Ramos (cell line): ENCODE measurements around the gene SDHB.
"Not testable (repeated sequence)": the region's sequence is repeated elsewhere in the genome, so short reads cannot be mapped to it uniquely, and the experiment has no call there.

Experiments used
- in situ Hi-C: fragments of 300-500 bp; cut with MboI; formaldehyde crosslinking; loops from one replicate; pipeline ENCODE4 v1.14.3; 2022; ENCODE audit warnings: low sequenced_read_pairs; ENCODE audit not compliant: unreplicated experiment

The SDHB gene

DNA sequence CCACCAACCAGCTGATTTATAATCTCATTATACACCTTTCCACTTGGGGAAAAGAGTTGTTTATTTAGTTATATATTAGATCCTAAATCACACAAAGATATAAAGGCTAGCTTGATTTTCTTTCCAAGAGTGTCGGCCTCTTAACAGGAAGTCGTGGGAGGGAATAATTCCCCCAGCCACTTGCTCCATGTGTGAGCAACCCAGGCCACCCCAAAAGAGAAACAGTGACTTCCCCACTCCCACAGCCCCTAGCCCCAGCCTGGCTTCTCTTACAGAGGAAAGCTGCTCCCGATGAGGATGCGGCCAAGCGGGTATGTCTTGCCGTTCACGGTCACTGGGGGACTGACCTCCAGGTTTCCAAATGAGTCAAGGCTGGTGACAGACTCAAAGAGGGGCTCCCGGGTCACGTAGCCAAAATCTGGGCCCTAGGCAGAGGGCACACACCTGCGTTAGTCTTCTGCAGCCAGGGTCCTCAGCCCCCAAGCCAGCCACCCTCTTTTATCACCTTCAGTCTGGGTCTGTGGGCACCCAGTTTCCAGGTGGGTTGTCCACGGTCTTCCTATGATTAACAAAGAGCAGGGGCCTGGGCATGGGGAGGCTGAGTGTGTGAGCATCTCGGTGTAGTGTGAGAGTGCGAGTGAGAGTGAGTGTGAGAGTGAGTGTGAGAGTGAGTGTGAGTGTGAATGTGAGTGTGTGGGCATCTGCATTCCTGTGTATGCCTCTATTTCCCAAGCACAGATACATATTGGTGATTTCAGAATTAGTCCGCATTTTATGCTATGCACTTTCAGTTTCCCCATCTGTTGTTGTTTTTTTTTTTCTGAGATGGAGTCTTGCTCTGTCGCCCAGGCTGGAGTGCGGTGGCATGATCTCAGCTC, 25.4 kb upstream of the SDHB start:
- in situ Hi-C loops: no loop called here

DNA sequence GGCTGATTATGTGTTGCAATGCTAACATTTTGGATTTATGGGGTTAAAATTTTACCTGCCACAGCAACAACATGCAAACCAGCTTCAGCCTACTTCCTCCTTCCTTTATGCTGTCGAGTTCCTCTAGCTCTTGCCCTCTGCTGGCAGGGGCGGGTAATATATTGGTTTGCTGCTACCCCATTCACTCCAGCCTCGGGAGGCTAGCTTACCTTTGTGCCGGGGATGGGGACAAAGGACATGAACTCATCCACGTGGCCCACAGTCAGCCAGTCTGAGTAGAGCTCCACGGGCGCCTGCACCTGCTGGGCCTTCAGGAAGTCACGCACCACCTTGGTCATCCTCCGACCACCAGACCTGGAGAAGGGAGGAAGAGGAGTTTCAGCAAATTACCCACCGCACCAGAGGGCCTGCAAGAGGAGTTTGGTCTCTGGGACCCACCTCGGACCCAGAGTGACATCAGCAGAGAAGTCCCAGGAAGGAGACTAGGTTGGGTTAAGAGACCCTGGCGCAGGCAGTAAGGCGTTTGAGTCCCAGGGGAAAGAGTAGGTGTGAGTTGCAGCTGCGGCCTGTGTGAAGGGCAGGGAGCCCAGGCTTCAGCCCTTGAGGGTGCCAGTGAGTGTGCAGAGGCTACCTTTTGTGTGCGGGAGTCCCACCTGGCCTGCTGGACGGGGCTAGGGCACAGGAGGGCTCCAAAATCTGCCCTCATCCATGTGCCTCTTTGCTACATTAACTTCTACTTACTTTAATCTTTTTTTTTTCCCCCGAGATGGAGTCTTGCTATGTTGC, 21.8 kb upstream of the SDHB start:
- in situ Hi-C loops: no loop called here

DNA sequence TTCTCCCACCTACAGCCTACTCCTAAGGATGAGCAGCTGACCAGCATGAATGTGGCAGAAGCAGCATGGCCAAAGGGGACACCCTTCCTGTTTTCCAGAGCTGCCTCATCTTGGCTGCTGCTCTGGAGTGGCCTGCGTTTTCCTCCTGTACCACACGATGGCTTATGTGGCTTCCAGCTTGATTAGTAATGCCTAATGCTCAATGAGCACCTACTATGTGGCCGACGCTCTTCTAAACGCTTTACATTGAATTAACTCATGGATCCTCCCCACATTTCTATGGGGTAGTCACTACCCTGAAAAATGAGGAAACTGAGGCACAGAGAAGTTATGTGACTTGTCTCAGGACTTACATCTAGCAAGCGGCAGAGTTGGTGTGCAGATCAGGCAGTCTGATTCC, 18.0 kb upstream of the SDHB start:
- in situ Hi-C loops: no loop called here

DNA sequence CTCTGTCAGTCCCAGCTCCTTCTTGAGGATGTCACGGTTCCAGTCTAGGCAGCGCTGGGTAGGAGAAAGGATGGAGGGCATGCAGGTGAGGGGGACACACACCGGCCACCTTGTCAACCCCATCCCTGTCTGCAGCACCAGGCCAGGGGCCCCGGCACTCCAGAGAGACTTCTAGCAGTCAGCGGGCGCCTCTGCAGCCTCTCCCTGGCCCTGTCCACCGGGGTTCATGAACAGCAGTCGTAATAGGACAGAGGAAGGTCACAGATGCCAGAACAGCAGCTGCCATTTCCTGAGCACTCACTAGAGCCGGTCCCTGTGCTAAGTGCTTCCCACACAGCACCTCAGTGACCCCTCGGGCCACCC, 16.3 kb upstream of the SDHB start:
- in situ Hi-C loops: no loop called here

DNA sequence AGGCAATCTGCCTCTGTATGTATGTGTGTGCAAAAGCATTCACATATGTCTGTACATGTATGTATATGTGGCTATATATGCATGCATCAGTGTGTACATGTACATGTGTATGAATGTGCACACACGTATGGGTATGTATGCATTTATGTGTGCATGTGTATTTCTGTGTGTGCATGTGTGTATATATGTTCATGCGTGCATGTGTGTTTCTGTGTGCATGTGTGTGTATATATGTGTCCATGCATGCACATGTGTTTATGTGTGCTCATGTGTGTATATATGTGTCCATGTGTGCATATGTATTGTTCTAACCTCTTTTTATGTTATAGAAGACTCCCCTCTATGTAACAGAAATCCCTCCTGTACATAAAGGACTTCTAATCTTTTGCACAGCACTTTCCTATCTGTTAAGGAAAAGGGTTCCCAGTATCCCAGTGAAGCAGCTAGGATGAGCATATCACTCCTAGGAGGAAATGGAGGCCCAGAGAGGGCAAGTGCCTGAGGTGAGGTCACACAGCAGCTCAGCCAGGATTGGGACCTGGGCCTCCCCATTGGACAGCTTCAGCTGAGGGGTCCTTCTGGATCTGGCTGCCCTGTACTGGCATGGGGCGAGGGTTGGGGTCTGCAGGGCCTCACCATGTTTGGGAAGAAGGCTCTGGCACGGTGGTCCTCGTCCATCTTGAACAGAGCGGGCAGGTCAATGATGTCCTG, 15.8 kb upstream of the SDHB start:
- in situ Hi-C loops: no loop called here

DNA sequence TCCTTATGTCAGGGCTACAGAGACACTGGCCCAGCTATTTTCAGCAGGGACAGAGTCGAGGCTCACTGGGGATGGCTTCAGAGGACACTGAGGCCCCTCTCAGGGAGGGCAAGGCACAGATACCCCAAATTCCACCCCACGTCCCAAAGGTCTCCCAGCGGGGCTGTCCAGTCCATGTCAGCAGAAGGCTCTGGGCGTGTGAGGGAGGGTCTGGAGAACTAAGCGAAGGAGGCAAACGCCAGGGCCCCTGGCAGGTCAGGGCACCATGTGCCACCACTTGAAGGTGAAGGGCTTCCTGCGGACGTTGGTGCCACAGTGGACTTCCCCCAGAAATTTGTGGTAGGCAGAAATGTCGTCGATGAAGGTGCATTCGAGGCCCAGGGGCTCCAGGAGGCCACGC, 15.0 kb upstream of the SDHB start:
- in situ Hi-C loops: no loop called here

DNA sequence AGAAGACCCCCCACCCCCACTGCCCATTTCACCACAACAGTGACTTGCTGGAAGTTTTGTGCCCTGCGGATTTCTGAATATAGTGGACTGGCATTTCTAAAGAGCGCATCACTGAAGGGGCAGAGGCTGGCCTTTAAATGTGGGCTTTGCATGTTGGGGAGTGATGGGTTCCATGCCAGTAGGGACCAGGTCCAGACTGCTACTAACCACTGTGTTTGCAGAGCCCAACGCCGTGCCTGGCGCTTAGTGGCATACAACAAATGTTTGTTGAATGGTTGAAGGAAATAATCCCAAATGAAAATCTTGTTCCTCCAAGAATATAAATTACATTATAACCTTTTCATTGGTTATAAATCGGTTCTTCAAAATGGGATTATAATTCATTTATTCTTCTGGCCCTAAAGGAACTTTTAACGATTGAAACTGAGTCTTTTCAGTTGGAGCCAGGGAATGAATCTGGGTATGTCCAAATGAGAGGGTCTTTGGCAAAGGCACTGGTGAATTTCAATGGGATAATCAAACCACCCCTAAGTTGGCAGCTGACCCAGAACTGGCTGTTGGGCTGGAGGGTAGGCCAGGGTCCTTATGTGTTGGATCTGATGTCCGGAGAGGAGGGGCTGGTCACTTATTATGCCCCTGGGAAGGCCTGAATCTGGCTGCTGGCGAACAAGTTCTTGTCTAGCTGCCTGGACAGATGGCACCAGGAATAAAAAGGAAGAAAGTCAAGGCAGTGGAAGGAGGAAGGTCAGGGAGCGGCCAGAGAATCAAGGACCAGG, 13.8 kb upstream of the SDHB start:
- in situ Hi-C loops: no loop called here

DNA sequence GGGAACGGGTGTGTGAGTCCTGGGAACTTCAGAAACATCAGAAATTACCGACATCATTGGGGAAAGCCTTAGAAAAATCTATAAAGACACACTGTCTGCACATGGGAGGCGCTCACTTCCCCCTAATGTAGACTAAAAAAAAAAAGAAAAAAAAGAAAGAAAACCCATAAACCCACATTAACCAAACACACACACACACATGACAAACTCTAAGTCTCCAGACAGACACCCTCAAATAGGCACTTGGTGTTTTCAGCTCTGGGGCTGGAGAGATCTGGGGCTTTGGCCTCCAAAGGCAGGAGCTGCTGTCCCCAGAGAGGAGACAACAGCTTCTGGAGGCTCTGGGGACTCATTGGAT, 13.2 kb upstream of the SDHB start:
- in situ Hi-C loops: no loop called here

DNA sequence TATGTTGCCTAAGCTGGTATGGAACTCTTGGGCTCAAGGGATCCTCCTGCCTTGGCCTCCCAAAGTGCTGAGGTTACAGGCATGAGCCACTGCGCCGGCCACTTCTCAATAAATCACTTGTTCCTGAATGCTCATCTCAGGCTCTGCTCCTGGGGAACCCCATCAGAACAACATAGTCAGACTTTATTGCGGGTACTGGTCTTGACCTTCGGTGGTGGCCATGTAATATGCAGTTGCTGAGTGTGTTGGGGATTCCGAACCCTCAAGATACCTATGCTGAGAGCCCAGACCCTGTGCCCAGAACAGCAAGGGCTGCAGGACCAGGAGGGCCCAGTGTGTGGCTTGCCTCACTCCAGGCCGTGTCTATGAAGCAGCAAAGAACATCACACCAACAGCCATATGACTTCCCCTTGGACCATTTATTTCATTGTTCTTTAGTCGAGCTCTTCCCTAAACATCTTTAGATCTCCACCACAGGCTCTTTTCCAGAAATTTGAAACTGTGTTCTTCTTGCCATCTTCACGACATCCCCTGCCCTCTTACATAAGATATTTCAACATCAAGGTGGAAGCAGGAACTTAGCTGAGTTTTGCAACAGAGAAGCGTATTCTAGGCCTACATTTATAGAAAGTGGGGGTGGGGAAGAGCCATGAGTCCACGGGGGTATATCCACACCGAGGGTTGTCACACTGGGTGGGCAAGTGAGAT, 12.7 kb upstream of the SDHB start:
- in situ Hi-C loops: no loop called here

DNA sequence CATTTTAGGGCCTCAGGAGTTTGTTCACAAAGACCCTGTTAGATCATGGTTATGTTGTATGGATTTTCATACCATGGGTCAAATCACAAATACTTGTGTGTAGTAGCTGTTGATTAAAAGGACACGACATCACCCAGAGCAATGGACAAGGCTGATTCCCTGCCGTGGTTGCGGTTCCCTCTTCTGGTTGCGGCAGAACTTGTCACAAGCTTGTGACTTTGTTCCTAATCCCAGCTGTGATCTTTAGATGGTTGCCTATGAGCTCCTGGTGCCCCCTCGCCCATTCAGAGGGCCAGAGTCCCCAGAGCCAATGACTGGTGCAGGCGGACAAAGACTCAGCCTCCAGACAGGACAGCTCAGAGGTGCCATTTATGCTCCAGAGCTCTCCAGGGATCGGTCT, 11.8 kb upstream of the SDHB start:
- in situ Hi-C loops: no loop called here

DNA sequence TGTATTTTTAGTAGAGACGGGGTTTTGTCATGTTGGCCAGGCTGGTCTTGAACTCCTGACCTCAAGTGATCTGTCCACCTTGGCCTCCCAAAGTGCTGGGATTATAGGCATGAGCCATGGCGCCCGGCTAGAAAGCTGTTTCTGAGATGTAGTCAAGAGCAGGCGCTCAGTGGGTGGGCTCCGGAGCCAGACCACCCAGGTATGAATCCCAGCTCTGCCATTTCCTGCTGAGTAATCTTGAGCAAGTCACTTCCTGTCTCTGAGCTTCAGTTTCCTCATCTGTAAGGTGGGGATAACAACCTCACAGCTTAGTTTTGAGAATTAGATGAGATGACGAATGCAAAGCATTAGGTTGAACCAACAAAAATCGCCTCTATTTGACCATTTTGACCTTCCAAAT, 8.9 kb upstream of the SDHB start:
- in situ Hi-C loops: not testable (repeated sequence)

DNA sequence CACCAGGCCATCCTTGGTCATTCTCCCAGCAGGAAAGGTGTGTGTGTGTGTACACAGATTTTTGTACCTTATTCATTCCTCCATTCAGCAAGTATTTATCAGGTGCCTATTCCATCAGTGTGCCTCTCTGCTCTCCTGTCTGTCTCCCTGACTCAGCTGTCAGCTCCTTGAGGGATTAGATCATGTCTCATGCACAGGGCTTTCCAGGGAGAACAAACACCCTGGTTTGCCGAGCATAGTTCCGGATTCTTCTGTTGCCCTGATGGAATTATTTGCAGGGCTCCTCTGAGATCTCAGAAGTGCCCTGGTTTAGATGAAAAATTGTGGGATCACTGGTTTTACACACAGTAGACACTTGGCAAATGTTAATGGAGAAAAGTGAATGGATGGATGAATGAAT, 8.1 kb upstream of the SDHB start:
- in situ Hi-C loops: no loop called here

DNA sequence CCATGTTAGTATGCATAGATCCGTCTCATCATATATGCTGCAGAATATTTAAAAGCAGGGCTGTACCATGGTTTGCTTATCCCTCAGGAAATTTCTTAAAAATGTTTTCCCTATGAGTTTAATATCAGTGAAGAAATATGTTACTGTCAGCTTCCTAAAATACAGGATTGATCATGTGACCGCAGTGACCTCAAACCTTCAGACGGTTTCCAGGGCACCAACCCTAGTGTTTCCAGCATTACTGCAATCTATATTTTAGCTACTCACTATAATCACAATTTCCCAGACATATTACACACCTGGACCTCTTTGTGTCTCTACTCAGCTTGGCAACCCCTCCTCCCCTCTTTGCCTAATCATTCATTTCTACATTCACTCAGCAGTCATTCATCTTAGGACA, 7.7 kb upstream of the SDHB start:
- in situ Hi-C loops: no loop called here

DNA sequence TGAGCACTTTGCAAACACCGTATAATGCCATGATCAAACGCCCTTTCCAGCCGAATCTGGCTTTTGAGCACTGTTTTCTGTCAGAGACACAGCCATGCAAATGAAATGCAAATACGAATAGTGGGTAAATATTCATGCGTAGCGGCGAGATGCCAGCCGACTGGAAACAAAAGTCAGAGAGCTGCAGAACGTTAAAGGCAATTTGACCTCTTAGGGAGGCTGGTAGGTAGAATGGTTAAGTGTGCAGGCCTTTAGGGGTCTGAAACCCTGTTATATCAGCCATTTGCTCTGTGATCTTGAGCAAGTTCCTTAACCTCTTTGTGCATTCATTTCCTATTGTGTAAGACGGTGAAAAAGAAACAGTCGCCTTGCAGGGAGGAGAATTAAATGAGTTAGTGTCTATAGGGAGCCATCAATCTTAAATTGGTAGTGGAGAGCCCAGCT, 6.5 kb upstream of the SDHB start:
- in situ Hi-C loops: no loop called here

DNA sequence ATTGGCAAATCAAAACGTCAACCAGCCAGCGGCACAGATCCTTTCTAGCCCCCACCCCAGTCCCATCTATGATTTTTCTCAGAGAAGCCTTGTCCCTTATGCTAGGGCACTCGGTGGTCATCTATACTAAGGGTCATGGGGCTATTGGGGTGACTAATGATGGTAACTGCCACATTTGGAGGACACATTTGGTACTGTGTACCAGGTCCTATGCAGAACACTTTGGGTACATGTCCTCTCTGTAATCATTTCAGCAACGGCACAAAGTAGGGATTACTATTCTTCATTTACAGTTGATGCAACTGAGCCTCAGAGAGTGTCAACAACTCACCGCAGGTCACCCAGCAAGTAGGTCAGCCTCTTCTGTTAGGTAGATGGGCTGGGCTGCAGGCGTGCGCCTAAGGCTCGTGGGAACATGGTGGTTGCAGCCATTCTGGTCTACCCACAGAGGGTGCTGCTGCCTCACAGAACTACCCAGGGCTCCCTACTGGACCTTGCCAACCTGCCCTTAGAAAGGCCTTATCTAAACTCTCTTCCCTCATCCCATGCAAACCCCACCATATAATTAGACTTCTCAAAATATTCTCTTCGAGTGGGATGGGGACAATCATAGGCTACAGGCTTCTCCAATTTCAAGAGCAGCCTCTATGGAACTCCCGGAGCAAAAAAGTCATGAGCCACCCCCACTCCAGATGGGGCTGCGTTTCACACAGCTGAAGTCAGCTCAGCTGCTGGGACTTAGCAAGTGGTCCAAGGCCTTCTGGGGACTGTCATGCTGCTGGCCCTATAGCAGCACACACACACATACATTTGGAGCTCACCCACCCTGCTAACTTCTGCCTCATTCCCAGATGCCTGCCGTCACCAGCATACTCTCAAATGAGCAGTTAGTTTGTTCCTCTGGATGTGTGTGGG, 5.8 kb upstream of the SDHB start:
- in situ Hi-C loops: no loop called here

DNA sequence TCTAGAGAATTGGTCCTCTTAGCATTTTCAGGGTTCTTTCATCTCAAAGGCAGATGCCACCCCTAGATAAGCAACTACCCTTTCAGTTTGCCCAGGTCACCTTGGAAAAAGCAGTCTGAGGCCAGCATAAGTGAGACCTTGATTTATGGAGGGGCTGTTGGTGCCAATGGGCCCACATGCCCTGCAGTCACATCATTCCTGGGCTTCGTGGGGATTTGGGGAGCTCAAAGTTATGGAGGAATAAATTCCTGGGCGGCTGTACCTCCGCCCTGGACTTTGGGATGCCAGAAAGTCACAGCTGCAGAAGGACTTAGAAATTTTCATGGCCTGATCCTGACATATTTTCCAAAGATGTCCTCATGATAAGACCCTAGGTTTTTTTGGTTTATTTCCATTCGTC, 2.7 kb upstream of the SDHB start:
- in situ Hi-C loops: no loop called here

DNA sequence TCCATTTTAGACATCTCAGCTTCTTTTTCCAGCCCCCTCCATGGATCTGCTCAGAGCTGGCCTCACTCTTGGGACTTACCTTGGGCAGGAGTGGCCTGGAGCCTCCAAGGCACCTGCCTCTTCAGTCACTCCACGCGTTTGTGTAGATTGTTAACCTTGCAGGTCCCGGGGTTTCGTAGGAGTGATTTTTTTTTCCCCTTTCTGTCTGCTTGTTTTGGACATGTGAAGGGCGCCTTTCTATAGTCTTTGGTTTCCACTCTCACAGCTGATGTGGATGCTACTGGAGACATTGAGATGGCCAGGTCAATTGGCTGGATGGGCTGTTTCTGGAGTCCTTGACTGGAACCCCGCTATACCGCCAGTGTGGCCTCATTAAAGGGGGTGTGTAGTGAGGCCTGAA, 2.0 kb upstream of the SDHB start:
- in situ Hi-C loops: no loop called here

DNA sequence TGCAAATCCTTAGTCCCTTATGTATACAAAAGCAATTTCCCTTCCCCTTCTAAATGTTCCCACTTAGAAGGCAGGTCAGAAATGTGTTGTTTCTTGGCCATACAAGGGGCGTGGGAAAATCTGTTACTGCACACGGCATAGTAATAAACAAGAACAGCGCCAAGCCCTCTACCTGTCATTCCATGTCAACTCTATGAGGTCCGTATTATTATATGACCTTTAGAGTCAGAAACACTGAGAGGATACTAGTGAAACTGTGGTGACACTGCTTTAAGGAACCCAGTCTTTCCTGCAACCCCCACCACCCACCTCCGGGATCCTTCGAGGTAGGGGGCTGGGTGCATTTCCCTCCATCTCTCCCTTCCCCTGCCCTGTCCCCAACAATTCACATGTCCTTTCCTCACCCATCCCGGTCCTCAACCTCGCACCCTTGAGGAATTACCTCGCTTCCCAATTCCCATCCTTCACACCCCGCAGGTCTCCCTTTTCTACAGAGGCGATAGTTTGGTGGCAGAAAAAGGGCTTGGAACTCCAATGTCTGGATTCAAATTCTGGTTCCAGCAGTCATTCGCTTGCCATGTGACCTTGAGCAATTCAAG, 647 bp downstream of the SDHB start:
- in situ Hi-C loops: no loop called here
